Dedifferentiated amniotic fluid mesenchymal stem cell (primary cell): ENCODE data around the gene LHX3.
"Not testable (repeated sequence)": the region's sequence is repeated elsewhere in the genome, so short reads cannot be mapped to it uniquely, and the experiment has no call there.

Experiments
- DNase-seq: peaks from one replicate; pipeline ENCODE4 v3.0.0-alpha.2; 2016; ENCODE audit errors: extremely low spot score

The LHX3 gene

DNA sequence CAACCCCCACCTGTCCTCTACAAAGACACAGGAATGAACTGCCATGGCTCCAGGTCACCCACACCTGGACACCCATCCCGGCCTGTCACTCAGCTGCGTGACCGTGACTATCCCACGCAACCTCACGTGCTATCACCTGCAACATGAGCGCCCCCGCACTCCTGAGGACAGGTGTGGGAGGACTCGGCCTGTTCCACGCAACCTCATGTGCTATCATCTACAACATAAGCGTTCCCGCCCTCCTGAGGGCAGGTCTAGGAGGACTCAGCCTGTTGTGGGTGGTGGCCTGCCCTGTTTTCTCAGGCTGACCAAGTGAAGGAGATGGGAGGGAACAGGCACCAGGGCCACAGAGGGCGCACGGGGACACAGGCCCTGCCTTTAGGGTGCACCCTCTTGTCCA is 36.6 kb upstream of the LHX3 start:
- DNase-seq = no peak

GRCh38 chr9:136240941-136241340 is 36.0 kb upstream of the LHX3 start:
- no peak for DNase-seq

DNA sequence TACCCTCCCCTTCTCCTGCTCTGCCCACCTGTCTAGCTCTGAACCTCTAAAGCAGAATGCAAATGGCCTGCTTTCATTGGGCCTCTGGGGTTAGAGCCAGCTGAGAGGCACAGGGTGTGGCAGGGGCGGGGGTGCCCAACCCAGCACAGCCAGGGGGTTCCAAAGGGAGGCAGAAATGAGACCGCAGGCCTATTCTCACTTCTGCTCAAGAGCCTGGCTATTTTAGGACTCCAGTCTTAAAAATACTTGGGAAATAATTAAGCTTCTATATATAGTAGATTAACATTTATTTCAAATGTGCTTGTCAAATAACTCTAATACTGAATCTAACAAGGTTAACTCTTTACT is 35.0 kb upstream of the LHX3 start:
- no peak for DNase-seq

DNA sequence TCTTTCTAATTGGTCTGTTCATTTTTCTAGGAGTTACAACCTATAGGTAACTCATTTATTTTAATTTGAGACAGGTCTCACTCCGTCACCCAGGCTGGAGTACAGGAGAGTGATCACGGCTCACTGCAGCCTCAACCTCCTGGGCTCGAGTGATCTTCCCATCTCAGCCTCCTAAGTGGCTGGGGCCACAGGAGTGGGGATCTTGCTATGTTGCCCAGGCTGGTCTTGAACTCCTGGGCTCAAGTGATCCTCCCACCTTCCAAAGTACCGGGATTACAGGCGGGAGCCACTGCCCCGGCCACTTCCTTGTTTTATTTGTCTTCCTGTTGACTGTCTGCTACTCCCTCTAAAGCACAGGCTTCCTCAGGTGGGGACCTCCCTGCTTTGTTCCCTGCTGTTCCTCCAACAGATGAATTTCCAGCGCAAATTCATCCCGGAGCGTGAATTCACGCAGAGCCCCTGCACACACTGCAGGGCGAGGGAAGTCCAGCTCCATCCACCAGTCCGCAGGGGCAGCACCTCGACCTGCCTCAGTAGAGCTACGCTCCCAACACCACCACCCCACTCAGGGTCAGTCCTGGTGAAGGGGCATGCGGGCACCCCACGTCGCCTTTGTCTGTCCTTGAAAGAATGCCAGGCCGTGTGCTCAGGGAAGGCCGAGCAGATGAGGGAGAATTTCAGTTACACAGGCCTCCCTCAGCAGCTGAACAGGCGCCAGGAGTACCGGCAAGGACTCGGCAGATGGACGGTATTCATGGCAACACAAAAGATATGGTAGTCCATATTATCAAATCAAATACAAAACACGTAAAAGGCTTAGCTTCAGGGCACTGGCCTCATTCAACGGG is 34.4 kb upstream of the LHX3 start:
- DNase-seq = no peak

- DNase-seq = no peak
Observed at GRCh38 chr9:136238342-136238732, 33.4 kb upstream of the LHX3 start.

GRCh38 chr9:136237486-136238341 is 32.8 kb upstream of the LHX3 start:
- no peak for DNase-seq

- DNase-seq = not testable (repeated sequence)
Observed at GRCh38 chr9:136236471-136237410, 31.8 kb upstream of the LHX3 start.

GRCh38 chr9:136235709-136236455 is 31.0 kb upstream of the LHX3 start:
- DNase-seq = no peak

- no peak for DNase-seq
Observed at GRCh38 chr9:136235171-136235570, 30.2 kb upstream of the LHX3 start.

DNA sequence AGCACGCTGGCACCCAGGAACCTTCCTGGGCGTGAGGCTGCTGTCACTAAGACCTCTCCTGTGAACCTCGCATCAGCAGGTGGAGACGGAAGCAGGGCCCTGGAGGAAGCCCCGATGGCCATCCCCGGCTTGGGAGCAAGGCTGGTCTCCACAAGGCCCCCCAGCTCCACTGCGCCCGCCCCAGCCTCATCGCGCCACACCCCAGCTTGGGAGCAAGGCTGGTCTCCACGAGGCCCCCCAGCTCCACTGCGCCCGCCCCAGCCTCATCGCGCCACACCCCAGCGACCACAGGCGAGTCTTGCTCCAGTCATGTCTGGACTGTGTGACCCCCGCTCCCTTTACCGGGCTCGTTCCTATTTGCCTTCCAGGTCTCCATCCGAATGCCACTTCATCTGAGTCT is 29.7 kb upstream of the LHX3 start:
- no peak for DNase-seq

DNA sequence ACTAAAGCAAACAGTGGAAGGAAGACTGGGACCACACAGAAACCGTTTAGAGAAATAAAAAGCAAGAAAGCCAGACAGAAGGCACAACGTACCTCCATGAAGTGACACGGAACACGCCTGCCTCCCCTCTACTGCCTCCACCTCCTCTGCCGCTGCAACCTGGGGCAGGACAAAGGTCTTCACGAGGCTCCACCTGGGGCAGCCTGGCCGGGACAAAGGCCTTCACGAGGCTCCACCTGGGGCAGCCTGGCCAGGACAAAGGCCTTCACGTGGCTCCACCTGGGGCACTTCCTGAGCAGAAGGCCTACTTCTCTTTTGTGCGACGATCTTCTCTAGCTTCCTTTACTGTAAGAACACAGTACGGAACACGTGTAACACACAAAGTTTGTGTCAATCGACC is 28.9 kb upstream of the LHX3 start:
- no peak for DNase-seq

DNA sequence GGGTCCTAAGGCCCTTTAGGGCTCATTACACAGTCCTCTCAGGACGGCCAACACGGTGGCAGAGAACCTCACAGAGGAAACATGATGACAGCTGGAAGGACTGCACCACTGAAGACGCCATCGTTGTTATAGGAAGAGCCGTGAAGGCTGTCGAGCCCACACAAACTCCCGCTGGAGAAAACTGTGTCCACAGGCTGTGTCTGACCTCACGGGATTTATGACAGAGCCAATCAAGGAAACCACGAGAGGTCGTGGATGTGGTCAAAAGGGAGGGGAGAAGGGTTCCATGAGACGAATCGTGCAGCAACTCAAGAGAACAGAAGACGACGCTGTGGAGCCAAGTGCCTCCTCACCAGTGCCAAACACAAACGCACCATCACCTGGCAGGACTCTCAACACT is 28.5 kb upstream of the LHX3 start:
- no peak for DNase-seq

DNA sequence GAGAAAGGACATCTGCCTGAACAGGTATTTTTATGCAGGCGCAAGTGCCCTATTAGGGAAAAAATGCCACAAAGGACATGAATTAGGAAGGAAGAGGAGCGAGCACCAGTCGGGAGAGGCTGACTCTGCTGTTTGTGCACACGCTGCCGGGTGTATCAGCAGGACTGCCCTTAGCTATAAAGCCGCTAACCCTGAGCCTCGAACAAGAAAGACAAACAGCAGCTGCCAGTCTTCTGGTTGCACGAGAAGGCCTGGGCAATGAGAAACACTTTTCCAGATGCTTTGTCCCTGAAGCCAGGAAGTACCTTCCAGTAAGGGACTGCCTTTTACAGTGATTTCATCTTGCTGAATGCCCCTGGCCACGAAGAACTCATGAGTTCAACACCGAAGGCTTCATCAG is 28.0 kb upstream of the LHX3 start:
- DNase-seq = no peak

DNA sequence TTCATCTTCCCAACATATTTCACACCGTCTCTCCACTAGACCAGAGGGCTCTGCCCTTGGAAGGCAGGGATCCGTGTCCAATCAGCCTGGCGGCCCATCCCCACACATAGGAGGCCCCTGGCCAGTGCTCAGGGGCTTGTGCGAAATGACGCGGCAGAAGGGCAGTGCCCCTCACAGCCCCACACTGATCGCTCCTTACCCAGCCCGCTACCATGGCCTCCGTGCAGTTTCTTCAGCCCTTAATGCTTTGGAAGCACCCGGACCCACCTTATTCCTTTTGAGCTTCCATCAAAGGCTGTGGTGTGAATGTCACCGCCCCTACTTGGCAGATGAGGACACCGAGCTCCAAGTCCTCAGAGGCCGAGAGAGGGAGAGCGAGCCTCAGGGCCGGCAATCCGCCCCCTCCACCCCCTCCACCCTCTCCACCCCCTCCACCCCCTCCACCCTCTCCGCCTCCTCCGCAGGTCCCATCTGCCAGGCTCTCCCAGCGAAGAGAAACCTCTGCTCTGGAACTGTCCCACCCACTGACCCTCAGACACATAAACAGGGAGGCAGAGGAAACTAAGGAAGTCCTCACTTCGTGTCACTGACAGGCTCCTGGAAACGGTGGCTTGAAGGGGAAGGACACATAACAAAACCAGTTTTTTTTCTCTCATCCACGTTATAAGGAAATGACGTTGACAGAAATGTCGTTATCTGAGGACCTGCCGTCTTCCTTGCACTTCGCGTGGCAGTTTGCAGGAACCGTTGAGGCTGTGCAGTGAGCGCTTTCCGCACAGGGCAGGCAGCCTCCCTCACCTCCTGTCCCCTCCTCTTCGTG is 26.8 kb upstream of the LHX3 start:
- DNase-seq = no peak

DNA sequence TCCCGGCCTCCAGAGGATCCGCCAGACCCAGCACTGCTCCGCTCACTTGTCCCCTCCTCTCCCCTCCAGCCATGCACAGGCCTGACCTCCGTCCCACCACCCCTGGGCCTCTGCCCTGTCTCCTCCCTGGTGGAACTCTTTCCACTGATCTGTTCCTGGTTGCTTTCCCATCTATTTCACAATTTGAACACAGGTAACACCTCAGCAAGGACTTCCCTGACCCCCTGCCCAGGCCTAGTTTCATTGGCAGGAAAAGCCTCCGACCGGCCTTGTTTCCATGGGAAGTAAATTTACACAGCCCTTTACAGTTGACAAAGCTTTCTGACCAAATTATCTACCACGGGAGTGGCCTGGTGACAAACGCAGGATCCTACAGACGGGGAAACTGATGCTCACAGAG is 25.8 kb upstream of the LHX3 start:
- DNase-seq = no peak

- no peak for DNase-seq
Observed at GRCh38 chr9:136230365-136230764, 25.4 kb upstream of the LHX3 start.

- DNase-seq = no peak
Observed at GRCh38 chr9:136229096-136230065, 24.5 kb upstream of the LHX3 start.

GRCh38 chr9:136228107-136228875 is 23.4 kb upstream of the LHX3 start:
- DNase-seq = no peak
